IMR-90 (cell line): ENCODE data around the gene SERPINB10. TPM values are rescaled to one million over a fixed set of nuclear protein-coding genes. Genes with fewer than 3 reads are reported as not detected.

ENCODE experiments used
- ATAC-seq: fragments of 200-7000 bp; cut with Tn5 transposase; 2 replicates; pipeline ENCODE4 v1.9.1; 2020; ENCODE audit warnings: low read depth, mild to moderate bottlenecking, moderate library complexity
- BruUV-seq: library from RNA; stranded (reverse); fragments of 400-500 nt; replicated peaks from 2 replicates; lab custom pipeline; 2021; lab: Mats Ljungman, UMichigan
- CTCF ChIA-PET: fragments of 300-600 bp; formaldehyde crosslinking; extraction: SDS; loops from one replicate; lab custom pipeline; 2021; ENCODE audit warnings: antibody characterized with exemption; lab: Yijun Ruan, JAX
- POLR2A ChIA-PET: fragments of 300-600 bp; sonication (Branson Sonifier 250); formaldehyde crosslinking; loops from one replicate; lab custom pipeline; 2022; ENCODE audit warnings: antibody characterized with exemption; ENCODE audit not compliant: unreplicated experiment; lab: Charles Lee
- DNase-seq: peaks from one replicate; pipeline ENCODE4 v3.0.0; 2013
- H2AFZ ChIP-seq: replicated peaks from 2 replicates; pipeline ENCODE3; 2013; ENCODE audit warnings: low read length, mild to moderate bottlenecking; ENCODE audit not compliant: poor library complexity
- H2AK5ac ChIP-seq: 2 replicates; pipeline ENCODE4 v1.6.1; 2013; ENCODE audit warnings: low read depth, low read length, inconsistent platforms
- H2AK9ac ChIP-seq: replicated peaks from 2 replicates; pipeline ENCODE3; 2013; ENCODE audit warnings: mild to moderate bottlenecking, low read depth, low read length, moderate library complexity; ENCODE audit not compliant: poor library complexity
- H2BK120ac ChIP-seq: 2 replicates; pipeline ENCODE4 v1.6.1; 2013; ENCODE audit warnings: low read depth, low read length, inconsistent platforms
- H2BK15ac ChIP-seq: 3 replicates; pipeline ENCODE4 v1.6.1; 2013; ENCODE audit warnings: low read depth, low read length, inconsistent platforms
- H2BK20ac ChIP-seq: 2 replicates; pipeline ENCODE4 v1.6.1; 2013; ENCODE audit warnings: low read depth, mild to moderate bottlenecking, inconsistent platforms, low read length, moderate library complexity
- H2BK5ac ChIP-seq: 2 replicates; pipeline ENCODE4 v1.6.1; 2013; ENCODE audit warnings: mild to moderate bottlenecking, low read depth, low read length, inconsistent platforms; ENCODE audit not compliant: poor library complexity, severe bottlenecking
- H3K14ac ChIP-seq: replicated peaks from 2 replicates; pipeline ENCODE4 v1.6.1; 2013; ENCODE audit warnings: low read depth, low read length, inconsistent platforms
- H3K18ac ChIP-seq: 2 replicates; pipeline ENCODE4 v1.6.1; 2013; ENCODE audit warnings: low read depth, low read length, control low read depth
- H3K23ac ChIP-seq: 2 replicates; pipeline ENCODE4 v1.6.1; 2013; ENCODE audit warnings: low read depth, low read length, inconsistent platforms
- H3K27ac ChIP-seq: 2 replicates; pipeline ENCODE4 v1.5.1; 2013; ENCODE audit warnings: mild to moderate bottlenecking, control low read depth, low read length; ENCODE audit not compliant: insufficient read depth
- H3K27me3 ChIP-seq: 2 replicates; pipeline ENCODE4 v1.6.1; 2013; ENCODE audit warnings: low read length; ENCODE audit not compliant: control insufficient read depth, insufficient read depth
- H3K36me3 ChIP-seq: 2 replicates; pipeline ENCODE4 v1.6.1; 2013; ENCODE audit warnings: low read length, mixed read lengths; ENCODE audit not compliant: control insufficient read depth, insufficient read depth
- H3K4ac ChIP-seq: 2 replicates; pipeline ENCODE4 v1.6.1; 2013; ENCODE audit warnings: low read depth, low read length, inconsistent platforms
- H3K4me1 ChIP-seq: 2 replicates; pipeline ENCODE4 v1.6.1; 2013; ENCODE audit warnings: low read length, mixed read lengths; ENCODE audit not compliant: control insufficient read depth, insufficient read depth
- H3K4me2 ChIP-seq: 2 replicates; pipeline ENCODE4 v1.6.1; 2013; ENCODE audit warnings: low read depth, mild to moderate bottlenecking, control low read depth, low read length, moderate library complexity
- H3K4me3 ChIP-seq: 2 replicates; pipeline ENCODE4 v1.5.1; 2013; ENCODE audit warnings: low read depth, mild to moderate bottlenecking, control low read depth, low read length, moderate library complexity; ENCODE audit not compliant: insufficient read depth
- H3K56ac ChIP-seq: 2 replicates; pipeline ENCODE4 v1.6.1; 2013; ENCODE audit warnings: low read length, inconsistent platforms; ENCODE audit not compliant: insufficient read depth; ENCODE audit errors: extremely low read depth
- H3K79me1 ChIP-seq, 2 experiments: 2 replicates each; pipeline ENCODE4 v1.6.1; 2013; ENCODE audit warnings: low read length in 2 of 2, inconsistent platforms in 1 of 2, low read depth in 1 of 2
- H3K9ac ChIP-seq: 2 replicates; pipeline ENCODE4 v1.6.1; 2013; ENCODE audit warnings: low read depth, low read length, control low read depth
- H3K9me1 ChIP-seq: 2 replicates; pipeline ENCODE4 v1.6.1; 2013; ENCODE audit warnings: low read length, inconsistent platforms; ENCODE audit not compliant: insufficient read depth
- H3K9me3 ChIP-seq: 2 replicates; pipeline ENCODE4 v1.6.1; 2013; ENCODE audit warnings: low read length; ENCODE audit not compliant: control insufficient read depth, insufficient read depth
- H4K20me1 ChIP-seq: 2 replicates; pipeline ENCODE4 v1.6.1; 2013; ENCODE audit warnings: low read length, inconsistent platforms; ENCODE audit not compliant: insufficient read depth
- H4K5ac ChIP-seq: 2 replicates; pipeline ENCODE4 v1.6.1; 2013; ENCODE audit warnings: mild to moderate bottlenecking, low read depth, low read length, control low read depth
- H4K8ac ChIP-seq, 2 experiments: 2 replicates each; pipeline ENCODE4 v1.6.1; 2013; ENCODE audit warnings: low read depth in 2 of 2, low read length in 2 of 2, control low read depth in 1 of 2, inconsistent platforms in 1 of 2
- H4K91ac ChIP-seq: 2 replicates; pipeline ENCODE4 v1.6.1; 2013; ENCODE audit warnings: low read depth, low read length, inconsistent platforms; ENCODE audit not compliant: insufficient read depth
- ELK1 ChIP-seq: fragments of 150-350 bp; IDR thresholded peaks from 2 replicates; pipeline ENCODE4 v1.6.1; 2016; ENCODE audit warnings: low read depth, mild to moderate bottlenecking, low read length, moderate library complexity, borderline replicate concordance
- POLR2A ChIP-seq: IDR thresholded peaks from 2 replicates; pipeline ENCODE4 v1.6.1; 2012; ENCODE audit warnings: mild to moderate bottlenecking, low read depth, low read length
- WGBS, 2 experiments: methylation state at CpG; one replicate each; pipeline versions ENCODE4 v1.1.5 to v1.1.7; 2013; ENCODE audit warnings: missing lambda C conversion rate in 2 of 2; ENCODE audit not compliant: insufficient read length in 1 of 2; ENCODE audit errors: extremely low coverage in 2 of 2; 5-methylcytosine and 5-hydroxymethylcytosine counted together
- dilution Hi-C: fragments of 300-500 bp; cut with HindIII; formaldehyde crosslinking; loops from one replicate; pipeline ENCODE4 v1.14.3; 2018; ENCODE audit warnings: low sequenced_read_pairs; ENCODE audit not compliant: unreplicated experiment
- in situ Hi-C: fragments of 300-500 bp; cut with MboI; formaldehyde crosslinking; loops from 3 replicates; pipeline ENCODE4 v1.14.3; 2019; ENCODE audit warnings: low sequenced_read_pairs, inconsistent platforms, mixed read lengths
- intact Hi-C: fragments of 100-400 bp; cut with micrococcal nuclease; formaldehyde crosslinking; loops from 2 replicates; pipeline ENCODE4 v1.10.0; 2022
- polyA plus RNA-seq, 3 experiments: library from polyadenylated mRNA; depleted of rRNA; stranded (reverse); fragments of >200 nt; gene quantifications; 2 replicates each; pipeline ENCODE4 v1.2.3, GENCODE V29; 2012; ENCODE audit warnings: low replicate concordance in 1 of 3
- total RNA-seq: library from RNA; depleted of rRNA; stranded (reverse); fragments of >200 nt; gene quantifications from 2 replicates; pipeline ENCODE4 v1.2.3, GENCODE V29; 2012

Gene SERPINB10
- total and polyA plus RNA-seq, 2 of the 4 experiments (the other 2 are of a cell fraction), result not detected

- ChIA-PET POLR2A (no interaction called here), CTCF (interaction anchor here (1.4 kb wide), 1 partner anchor 14 kb away, joined by 3 read pairs; no protein-coding TSS in a partner anchor)
- dilution Hi-C loops, result no loop called here
These were observed 3.7 kb upstream of the SERPINB10 start for GRCh38 chr18:63903851-63904570.

More at GRCh38 chr18:63903851-63904570, 3.7 kb upstream of the SERPINB10 start:
- H2BK15ac ChIP-seq, result no peak overlapping the region
- BruUV-seq, result no TSS peak
- H2AFZ ChIP-seq, result no peak overlapping the region
- H3K23ac ChIP-seq, result no peak overlapping the region
- H3K56ac ChIP-seq, result no peak overlapping the region
- no peak overlapping the region for H4K8ac ChIP-seq
- DNase-seq (no peak), ATAC-seq (no peak)
- no peak overlapping the region for H4K91ac ChIP-seq
- no peak overlapping the region for H4K5ac ChIP-seq
- H3K36me3 ChIP-seq, result no peaks in the 10 kb centered on the region
- H3K27me3 ChIP-seq, result peaks cover 2% of the 10 kb centered on the region; the same call in 1 of the 2 replicates
- H2AK9ac ChIP-seq, result no peak overlapping the region
- no peak overlapping the region for H3K18ac ChIP-seq
- no peak overlapping the region for H2AK5ac ChIP-seq
- no peak overlapping the region for H3K27ac ChIP-seq
- no peaks in the 10 kb centered on the region for H3K9me3 ChIP-seq
- H3K4ac ChIP-seq, result no peak overlapping the region
- no peaks in the 10 kb centered on the region for H4K20me1 ChIP-seq
- no CpG with 5 or more reads among the region's 1 CpG for WGBS, 2 experiments
- no peak overlapping the region for H3K4me2 ChIP-seq
- intact Hi-C loops (no loop called here), in situ Hi-C loops (no loop called here)
- no peak overlapping the region for H3K14ac ChIP-seq
- H3K4me3 ChIP-seq, result no peak overlapping the region
- no peaks in the 10 kb centered on the region for H3K9me1 ChIP-seq
- H3K4me1 ChIP-seq, result no peaks in the 10 kb centered on the region
- no peak overlapping the region for H2BK5ac ChIP-seq
- no peak overlapping the region for H3K9ac ChIP-seq
- no peak overlapping the region for H2BK120ac ChIP-seq
- no peaks in the 10 kb centered on the region for H3K79me1 ChIP-seq
- H2BK20ac ChIP-seq, result no peak overlapping the region
- TF ChIP-seq POLR2A (0 out of 2 replicates have a peak, but pooled peaks have one; percentile 19), ELK1 (no peak)
